SKM-1 (cell line): ENCODE results near the gene SPTBN1.

Experiments
- DNase-seq: peaks from one replicate; lab custom pipeline; 2025; ENCODE audit not compliant: unreplicated experiment; lab: John Stamatoyannopoulos, UW

The SPTBN1 gene

DNA sequence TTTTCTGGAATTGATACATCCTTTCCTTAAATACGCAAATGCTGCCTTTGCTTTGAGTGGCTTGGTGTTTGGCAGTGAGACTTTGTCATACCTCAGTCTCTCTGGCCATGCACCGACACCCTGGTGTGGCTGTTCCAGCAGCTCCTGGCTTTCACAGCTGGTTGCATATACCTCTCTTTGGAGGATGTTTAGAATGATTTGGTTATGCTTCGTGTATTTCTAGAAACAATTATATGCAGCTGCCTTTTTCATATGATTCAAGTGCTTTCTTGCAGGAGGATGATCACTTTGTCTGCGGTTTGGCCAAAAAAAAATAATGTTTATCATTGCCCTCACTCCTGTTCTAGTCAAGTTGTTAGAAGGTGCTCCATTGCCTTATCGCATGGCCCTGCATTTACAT is 172.3 kb downstream of the SPTBN1 start:
- DNase-seq = no peak

DNA sequence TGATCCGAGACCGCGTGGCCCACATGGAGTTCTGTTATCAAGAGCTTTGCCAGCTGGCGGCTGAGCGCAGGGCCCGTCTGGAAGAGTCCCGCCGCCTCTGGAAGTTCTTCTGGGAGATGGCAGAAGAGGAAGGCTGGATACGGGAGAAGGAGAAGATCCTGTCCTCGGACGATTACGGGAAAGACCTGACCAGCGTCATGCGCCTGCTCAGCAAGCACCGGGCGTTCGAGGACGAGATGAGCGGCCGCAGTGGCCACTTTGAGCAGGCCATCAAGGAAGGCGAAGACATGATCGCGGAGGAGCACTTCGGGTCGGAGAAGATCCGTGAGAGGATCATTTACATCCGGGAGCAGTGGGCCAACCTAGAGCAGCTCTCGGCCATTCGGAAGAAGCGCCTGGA is 172.8 kb downstream of the SPTBN1 start:
- no peak for DNase-seq

DNA sequence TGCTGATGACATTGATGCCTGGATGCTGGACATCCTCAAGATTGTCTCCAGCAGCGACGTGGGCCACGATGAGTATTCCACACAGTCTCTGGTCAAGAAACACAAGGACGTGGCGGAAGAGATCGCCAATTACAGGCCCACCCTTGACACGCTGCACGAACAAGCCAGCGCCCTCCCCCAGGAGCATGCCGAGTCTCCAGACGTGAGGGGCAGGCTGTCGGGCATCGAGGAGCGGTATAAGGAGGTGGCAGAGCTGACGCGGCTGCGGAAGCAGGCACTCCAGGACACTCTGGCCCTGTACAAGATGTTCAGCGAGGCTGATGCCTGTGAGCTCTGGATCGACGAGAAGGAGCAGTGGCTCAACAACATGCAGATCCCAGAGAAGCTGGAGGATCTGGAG is 173.3 kb downstream of the SPTBN1 start:
- no peak for DNase-seq

DNA sequence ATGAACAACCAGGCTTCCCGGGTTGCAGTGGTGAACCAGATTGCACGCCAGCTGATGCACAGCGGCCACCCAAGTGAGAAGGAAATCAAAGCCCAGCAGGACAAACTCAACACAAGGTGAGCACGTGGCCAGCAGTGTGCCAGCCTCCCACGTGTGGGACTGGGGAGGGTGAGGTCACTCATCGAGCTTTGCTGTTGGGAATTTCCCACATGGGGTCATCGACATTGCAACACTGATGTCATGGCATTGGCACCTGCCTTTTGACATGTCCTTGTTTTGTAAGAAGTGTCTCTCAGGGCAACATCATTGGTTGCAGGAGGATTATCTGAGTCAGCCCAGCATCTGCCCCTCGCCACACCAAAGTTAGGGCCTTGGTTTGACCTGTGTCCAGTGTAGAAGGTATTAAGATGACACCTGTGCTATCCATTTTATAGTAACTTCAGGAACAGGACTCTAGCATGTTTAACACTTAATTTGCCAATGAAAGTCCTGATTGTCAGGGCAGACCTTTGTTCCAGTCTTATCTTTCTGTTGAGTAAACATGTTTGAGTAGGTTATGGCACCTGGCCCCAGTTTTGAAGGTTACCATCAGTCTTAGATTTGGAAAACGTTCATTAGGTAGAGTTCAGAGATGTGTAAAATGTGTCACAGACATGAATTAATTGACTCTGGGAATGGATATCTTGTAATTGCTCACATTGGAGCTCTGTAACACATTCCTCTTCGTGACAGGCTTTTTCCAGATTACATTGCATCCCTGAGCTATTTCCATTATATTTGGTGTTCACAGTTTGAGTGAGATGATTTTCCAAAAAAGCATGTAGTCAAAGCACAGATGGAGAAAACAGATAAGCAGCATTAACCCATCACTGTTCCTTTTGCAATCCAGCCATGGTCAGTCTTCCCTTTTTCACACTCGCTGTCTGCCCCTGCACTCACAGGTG is 174.1 kb downstream of the SPTBN1 start:
- no peak for DNase-seq

DNA sequence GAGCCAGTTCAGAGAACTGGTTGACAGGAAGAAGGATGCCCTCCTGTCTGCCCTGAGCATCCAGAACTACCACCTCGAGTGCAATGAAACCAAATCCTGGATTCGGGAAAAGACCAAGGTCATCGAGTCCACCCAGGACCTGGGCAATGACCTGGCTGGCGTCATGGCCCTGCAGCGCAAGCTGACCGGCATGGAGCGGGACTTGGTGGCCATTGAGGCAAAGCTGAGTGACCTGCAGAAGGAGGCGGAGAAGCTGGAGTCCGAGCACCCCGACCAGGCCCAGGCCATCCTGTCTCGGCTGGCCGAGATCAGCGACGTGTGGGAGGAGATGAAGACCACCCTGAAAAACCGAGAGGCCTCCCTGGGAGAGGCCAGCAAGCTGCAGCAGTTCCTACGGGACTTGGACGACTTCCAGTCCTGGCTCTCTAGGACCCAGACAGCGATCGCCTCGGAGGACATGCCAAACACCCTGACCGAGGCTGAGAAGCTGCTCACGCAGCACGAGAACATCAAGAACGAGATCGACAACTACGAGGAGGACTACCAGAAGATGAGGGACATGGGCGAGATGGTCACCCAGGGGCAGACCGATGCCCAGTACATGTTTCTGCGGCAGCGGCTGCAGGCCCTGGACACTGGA is 174.9 kb downstream of the SPTBN1 start:
- DNase-seq = no peak

DNA sequence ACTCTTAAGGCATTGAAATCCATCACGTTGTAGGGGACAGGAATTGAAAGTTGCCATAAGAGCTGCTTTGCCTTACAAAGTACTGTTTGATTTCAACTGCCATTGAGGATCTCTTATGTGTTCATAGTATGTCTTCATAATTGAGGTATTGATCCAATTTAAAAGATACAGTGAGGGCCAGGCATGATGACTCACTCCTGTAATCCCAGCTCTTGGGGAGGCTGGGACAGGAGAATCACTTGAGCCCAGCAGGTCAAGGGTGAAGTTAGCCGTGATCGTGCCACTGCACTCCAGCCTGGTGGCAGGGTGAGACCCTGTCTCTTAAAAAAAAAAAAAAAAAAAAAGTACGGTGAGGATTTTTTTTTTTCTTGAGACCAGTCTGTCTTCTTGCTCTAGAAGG is 175.6 kb downstream of the SPTBN1 start:
- no peak for DNase-seq

DNA sequence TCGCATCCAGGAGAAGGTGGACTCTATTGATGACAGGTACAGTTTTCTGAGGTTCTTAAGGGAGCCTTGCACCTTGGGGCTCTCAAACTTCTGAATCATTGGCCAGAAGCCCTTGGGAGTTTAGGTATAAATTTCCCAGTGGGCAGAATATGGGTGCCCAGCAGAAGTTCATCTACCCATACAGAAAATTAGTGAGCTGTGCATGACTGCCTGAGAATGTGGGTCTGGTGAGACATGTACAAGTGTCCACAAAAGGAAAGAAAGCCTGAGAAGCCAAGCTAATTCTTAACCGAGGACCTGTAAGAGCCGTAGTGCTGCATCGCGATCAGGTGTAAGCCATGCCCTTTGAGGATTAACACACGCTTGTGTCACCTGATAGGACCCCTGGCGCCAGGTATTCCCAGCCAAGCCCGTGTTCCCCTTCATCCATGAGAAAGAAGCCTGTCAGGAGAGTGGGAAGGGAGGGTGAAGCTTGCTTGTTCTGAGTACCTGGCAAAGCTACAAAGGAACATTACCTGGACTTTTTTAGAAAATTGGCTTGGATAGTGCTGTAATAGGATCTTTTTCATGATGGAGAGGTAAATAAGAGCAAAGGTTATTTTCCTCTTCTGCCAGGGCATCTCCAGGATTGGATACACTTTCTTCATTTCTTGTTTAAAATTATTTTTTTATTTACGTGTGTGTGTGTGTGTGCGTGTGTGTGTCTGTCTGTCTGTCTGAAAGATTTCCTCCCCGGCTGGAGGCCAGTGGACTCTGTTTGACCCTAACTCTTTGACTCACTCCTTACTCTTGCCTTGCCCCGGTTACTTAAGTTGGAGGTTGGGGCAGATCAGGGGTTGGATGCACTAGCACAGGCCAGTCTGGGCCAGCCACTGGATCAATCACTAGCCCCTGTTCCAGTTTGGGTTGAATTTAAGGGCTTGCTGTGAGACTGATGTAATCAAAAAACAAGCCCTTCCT is 176.9 kb downstream of the SPTBN1 start:
- no peak for DNase-seq

DNA sequence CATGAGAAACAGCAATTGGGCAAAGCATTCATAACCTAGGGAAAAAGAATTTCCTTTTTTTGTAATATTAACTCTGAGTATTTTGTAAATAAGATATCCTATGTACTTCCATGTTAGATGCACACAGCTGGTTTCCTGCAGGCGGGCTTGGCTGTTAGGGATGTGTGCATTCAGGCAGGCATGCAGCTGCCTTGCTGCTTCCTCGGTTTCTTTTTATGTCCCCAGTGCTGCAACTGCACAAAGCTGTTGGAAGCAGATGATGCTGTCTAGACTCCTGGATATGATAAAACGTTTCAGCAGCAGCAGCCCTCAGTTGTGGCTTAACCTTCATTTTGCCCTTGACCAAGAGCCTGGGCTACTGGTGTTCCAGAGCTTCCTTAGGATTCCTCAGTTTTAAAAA is 177.9 kb downstream of the SPTBN1 start:
- no peak for DNase-seq

DNA sequence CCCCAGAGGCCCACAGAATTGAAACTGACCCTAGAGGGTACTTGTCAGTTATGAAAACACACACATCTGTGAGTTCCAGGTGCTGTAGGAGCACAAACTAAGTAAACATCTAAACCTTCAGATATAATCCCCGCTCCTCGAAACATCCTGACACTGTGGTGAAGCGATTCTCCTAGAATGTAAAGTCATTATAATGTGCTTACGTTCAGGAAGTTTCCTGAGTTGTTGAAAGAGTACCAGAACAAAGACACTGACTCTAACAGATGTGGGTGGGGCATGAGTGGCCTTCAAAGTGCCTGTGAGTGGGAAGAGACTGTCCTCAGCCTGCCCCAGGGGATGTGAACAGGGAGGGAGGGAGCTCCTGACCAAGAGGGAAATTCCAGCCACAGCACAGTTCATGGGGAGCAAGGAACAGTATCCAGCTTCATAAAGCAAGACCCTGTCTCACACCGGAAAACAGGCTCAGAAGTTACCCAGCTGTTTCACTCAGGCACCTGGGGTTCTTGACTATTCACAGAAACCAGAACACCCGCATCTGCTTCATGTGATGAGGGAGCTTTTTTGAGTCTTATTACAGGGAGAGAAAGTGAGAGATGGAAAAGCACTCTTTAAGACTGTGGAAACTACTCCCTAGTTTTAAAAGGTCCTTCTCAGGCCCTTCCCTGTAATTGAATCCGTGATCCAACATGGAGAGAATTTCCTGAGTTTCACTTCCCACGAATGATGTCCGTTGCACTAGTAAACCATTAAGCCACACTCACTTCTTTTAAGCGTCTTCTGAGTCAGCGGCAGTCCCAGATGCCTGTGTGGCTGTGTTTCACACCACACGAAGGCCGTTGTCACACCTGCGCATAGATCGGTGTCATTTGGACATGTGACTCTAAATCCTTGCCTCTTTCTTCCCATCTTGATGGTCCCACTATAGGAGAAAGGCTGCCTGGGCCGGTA is 178.7 kb downstream of the SPTBN1 start:
- DNase-seq = no peak

DNA sequence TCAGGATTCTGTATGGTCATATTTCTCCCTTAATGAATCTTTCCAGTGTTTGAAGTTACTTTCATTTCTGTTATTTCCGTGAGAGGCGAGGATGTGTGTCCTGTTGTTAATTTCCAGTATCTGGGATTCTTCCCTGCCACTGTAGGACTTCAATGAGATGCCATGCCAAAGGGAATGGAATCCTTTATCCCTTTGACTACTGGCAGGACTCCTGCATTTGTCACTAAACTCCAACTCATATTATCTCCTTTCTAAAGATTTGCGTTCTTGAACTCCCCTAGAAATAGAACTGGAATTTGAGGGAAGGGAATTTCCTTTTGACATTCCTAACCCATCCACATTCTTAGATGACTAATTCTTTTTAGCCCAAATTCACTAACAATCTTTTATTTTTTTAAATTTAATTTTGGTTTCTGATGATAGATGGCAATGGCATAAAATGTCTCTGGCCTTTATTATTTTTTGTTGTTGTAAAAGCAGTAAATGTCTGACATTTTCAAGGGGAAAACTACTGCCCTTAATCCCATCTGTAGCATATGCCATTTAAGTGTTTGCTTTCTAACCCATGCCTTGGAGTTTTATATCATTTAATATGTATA is 179.5 kb downstream of the SPTBN1 start:
- no peak for DNase-seq

DNA sequence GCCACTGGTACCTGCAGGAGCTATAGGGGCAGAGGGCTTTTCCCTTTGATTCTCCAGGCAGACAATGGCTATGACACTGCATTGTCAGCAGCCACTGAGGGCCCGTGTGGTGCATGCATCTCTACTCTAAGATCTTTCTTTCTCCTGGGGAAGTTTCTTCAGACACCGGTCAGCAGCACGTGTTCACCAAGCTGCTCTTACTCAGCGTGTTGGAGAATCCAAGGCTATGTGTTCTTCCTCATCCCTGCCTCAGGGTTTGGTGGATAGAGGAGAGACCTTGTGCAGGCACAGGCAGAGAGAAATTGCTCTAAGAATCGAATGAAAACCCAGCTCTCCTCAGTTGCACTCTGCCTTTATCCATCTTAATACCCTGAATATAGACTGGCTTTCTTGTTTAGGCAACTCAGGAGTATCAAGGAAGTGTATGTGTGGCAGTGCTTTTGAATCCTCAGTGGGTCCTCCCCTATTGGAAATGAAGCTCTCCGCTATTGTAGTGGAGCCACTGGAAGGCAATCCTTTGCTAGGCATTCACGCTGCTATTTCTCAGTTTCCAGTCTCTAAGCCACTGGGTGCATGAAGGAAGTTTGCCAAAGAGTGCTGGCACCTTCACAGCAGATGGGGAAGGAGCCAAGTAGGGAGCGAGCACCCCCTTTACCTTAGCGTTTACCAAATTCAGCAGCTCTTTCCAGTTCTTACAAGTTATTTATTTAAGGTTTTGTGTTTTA is 180.4 kb downstream of the SPTBN1 start:
- no peak for DNase-seq

DNA sequence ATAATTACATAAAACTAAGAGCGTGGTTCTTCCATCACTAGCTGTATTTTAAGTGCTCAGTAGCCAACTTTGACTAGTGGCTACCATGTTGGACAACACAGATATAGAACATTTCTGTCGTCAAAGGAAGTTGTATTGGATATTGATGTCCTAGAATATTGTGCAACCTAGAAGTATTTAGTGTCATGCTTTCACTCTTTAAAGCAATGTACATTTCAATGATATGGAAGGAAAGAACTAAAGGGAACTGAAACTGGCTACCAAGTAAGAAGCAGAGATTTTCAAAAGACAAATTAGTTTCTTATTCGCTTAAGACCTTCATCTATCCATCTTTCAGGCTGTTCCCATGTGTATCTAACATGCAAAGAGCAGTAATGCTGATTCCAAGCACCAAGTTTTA is 182.0 kb downstream of the SPTBN1 start:
- DNase-seq = no peak

DNA sequence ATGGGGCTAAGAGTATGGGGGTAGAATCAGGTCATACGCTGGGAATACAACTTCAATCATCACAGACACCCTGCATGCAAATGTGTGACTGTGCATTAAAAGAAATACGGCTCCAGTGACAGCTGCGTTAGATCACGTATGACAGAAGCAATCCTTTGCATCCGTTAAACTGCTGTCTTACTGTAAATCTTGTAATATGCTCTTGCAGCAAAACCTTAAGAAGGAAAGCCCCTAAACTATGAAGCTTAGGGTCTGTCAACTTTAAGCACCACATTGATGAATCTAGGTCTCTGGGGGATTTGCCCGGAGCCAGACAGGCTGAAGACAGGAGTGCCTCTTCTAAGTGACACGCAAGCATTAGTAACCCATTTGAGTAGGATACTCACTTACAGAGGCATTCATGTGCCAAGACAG is 182.7 kb downstream of the SPTBN1 start:
- DNase-seq = no peak

DNA sequence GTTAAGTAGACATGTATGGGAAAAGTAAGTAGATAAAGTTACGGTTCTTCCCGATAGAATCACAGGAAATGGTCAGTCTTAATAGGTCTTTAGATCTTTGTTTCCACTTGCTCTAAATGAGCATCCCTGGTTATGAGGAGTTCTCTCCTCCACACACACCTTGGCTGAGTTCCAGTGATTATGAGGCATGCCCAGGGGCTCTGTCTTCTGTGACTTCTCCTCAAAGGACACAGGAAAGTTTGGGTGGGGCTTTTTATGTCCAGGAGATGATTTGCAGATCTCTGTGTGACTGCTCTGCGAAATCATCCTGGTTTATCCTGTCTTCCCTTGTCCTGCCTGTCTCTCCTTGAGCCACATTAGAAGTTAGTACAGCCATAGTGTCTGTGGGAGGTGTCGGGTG is 183.5 kb downstream of the SPTBN1 start:
- DNase-seq = no peak

DNA sequence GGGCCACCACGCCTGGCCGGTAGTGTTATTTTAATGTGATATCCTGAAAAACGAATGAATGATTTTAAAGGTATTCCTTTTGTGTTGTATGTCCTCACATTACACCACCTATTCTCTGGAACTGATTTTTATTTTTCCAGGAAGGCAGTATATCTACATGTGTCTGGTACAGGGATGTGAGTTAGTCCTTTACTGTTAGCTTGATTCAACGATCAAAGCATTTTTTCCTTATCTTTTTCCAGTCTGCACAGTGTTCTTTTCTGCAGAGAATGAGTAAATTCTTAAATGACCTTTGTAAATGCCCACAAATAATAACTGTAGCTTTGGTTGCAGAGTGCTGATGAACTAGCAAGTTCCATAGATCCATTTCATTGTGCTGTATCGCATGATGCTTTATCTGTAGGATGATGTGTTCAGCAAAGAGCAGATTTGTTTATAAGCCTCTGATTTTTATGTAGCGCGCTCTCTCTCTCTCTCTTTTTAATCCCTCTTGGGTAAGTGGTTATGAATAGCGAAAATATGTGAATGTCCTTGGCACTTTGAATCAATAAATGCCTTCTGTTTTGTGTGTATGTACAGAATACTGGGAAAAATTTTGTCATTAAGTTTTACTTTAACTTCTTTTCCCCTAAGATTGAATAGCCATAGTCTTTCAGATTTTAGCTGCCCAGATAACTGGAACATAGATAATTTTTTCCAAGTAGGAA is 184.9 kb downstream of the SPTBN1 start:
- no peak for DNase-seq

DNA sequence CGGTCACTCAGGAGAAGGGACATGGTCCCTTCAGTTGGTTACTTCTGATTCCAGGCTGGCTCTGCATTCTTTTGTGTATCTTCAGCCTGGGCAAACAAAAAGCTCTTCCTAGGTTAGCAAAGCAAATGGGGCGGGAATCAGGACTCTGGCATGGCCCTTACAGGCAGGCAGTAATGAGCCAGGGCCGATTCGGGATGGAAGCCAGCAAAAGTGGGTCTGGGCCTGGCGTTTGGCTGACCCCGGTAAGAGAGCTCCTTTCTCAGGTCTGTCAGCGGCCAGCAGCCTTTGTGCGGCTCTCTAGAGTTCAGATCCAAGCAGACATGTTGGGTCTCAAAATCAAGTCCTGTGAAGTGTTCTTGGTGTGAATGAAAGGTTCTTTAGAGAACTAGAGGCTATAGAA is 185.9 kb downstream of the SPTBN1 start:
- no peak for DNase-seq

DNA sequence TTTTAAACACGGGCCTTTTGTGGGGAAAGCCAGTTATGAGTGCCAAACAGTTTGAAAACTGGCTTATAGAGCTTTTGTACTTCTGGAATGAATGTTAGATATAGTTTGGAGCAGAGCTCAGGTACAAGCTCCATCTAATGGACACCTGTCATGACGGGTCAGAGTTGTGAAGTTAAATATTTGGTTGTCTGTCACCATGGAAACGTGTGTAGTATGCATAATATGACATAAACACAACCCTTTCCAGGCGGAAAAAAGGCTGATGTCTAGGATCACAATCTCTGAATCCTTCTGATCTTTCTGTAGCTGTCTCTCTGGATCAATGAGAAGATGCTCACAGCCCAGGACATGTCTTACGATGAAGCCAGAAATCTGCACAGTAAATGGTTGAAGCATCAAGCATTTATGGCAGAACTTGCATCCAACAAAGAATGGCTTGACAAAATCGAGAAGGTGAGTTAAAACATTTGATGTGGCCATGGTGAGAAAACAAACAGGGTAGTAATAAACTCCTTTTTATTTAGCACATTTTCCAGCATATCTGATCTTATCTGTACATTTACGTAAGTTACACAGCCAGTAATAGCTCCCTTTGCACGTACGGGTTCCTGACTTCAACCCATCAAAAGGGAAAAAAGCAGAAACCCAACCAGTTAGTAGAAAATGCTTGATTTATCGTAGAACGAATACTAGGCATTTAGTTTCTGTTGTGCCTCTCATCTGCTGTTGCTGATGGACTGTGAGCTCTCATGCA is 186.7 kb downstream of the SPTBN1 start:
- no peak for DNase-seq

DNA sequence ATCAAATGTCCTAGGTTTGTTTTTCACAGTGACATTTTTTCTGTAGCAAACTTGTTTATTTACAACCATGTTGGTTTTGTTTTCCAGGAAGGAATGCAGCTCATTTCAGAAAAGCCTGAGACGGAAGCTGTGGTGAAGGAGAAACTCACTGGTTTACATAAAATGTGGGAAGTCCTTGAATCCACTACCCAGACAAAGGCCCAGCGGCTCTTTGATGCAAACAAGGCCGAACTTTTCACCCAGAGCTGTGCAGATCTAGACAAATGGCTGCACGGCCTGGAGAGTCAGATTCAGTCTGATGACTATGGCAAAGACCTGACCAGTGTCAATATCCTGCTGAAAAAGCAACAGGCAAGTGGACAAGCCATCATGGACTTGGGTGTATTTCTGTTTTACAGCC is 188.1 kb downstream of the SPTBN1 start:
- no peak for DNase-seq
